GM23338 (cell line): ENCODE measurements around the gene MFF. TPM values are rescaled to one million over a fixed set of nuclear protein-coding genes. Genes with fewer than 3 reads are reported as not detected.

ENCODE experiments used
- ATAC-seq: fragments of 200-7000 bp; cut with Tn5 transposase; 3 replicates; pipeline ENCODE4 v1.9.1; 2020
- DNase-seq: peaks from one replicate; pipeline ENCODE4 v3.0.0-alpha.2; 2015; ENCODE audit warnings: low spot score
- H2AFZ ChIP-seq: fragments of 200-600 bp; sonication (generic); 2 replicates; pipeline ENCODE4 v1.8.0; 2016; ENCODE audit warnings: antibody characterized with exemption, mild to moderate bottlenecking, moderate library complexity
- H3F3A ChIP-seq: fragments of 200-600 bp; sonication (generic); replicated peaks from 2 replicates; pipeline ENCODE4 v1.8.0; 2017; ENCODE audit warnings: antibody characterized with exemption, mixed run types, low read depth
- H3K27ac ChIP-seq: fragments of 200-600 bp; sonication (generic); 2 replicates; pipeline ENCODE4 v1.6.1; 2016; ENCODE audit warnings: low read depth
- H3K27me3 ChIP-seq: fragments of 200-600 bp; sonication (generic); 2 replicates; pipeline ENCODE4 v1.8.0; 2016; ENCODE audit warnings: mild to moderate bottlenecking, mixed run types, moderate library complexity; ENCODE audit not compliant: insufficient read depth
- H3K36me3 ChIP-seq: fragments of 200-600 bp; sonication (generic); 2 replicates; pipeline ENCODE4 v1.8.0; 2016; ENCODE audit warnings: mild to moderate bottlenecking; ENCODE audit not compliant: insufficient read depth
- H3K4me1 ChIP-seq: fragments of 200-600 bp; sonication (generic); 2 replicates; pipeline ENCODE4 v1.8.0; 2016; ENCODE audit warnings: mild to moderate bottlenecking, moderate library complexity; ENCODE audit not compliant: insufficient read depth
- H3K4me2 ChIP-seq: fragments of 200-600 bp; sonication (generic); 2 replicates; pipeline ENCODE4 v1.7.1; 2017; ENCODE audit warnings: mixed run types
- H3K4me3 ChIP-seq: fragments of 200-600 bp; sonication (generic); 2 replicates; pipeline ENCODE4 v1.6.1; 2016; ENCODE audit warnings: mixed run types
- H3K79me2 ChIP-seq: fragments of 200-600 bp; sonication (generic); replicated peaks from 2 replicates; pipeline ENCODE4 v1.8.0; 2017; ENCODE audit warnings: mild to moderate bottlenecking; ENCODE audit not compliant: insufficient read depth
- H3K9me2 ChIP-seq: fragments of 200-600 bp; sonication (generic); 2 replicates; pipeline ENCODE4 v1.8.0; 2017; ENCODE audit not compliant: insufficient read depth
- H4K20me1 ChIP-seq: fragments of 200-600 bp; sonication (generic); replicated peaks from 2 replicates; pipeline ENCODE4 v1.8.0; 2017; ENCODE audit warnings: mild to moderate bottlenecking; ENCODE audit not compliant: insufficient read depth
- H3K27ac Mint-ChIP-seq: 2 replicates; pipeline ENCODE4 v1.8.0; 2020; ENCODE audit warnings: inconsistent platforms, mild to moderate bottlenecking, moderate library complexity, mixed read lengths
- H3K27me3 Mint-ChIP-seq: 3 replicates; pipeline ENCODE4 v1.8.0; 2022; ENCODE audit warnings: low read depth, mild to moderate bottlenecking, moderate library complexity, mixed read lengths, inconsistent platforms; ENCODE audit not compliant: insufficient read depth, poor library complexity
- H3K36me3 Mint-ChIP-seq: 3 replicates; pipeline ENCODE4 v1.8.0; 2021; ENCODE audit warnings: low read depth, mild to moderate bottlenecking, inconsistent platforms, moderate library complexity, mixed read lengths
- H3K4me1 Mint-ChIP-seq: 3 replicates; pipeline ENCODE4 v1.8.0; 2020; ENCODE audit warnings: mild to moderate bottlenecking, inconsistent platforms, mixed read lengths
- H3K4me3 Mint-ChIP-seq: 3 replicates; pipeline ENCODE4 v1.8.0; 2021; ENCODE audit warnings: moderate library complexity, mild to moderate bottlenecking, inconsistent platforms, mixed read lengths
- H3K9me3 Mint-ChIP-seq: 3 replicates; pipeline ENCODE4 v1.8.0; 2020; ENCODE audit warnings: moderate library complexity, mild to moderate bottlenecking, inconsistent platforms, mixed read lengths
- EZH2 ChIP-seq: fragments of 200-600 bp; sonication (generic); IDR thresholded peaks from one replicate; pipeline ENCODE4 v1.8.0; 2017; ENCODE audit warnings: antibody characterized with exemption, mild to moderate bottlenecking, low read depth; ENCODE audit not compliant: unreplicated experiment
- JUNB ChIP-seq: IDR thresholded peaks from one replicate; pipeline ENCODE4 v1.6.1; 2016; ENCODE audit warnings: antibody characterized with exemption; ENCODE audit not compliant: unreplicated experiment
- POLR2AphosphoS5 ChIP-seq: IDR thresholded peaks from 2 replicates; pipeline ENCODE4 v1.6.1; 2016; ENCODE audit warnings: antibody characterized with exemption, low read depth
- STAT1 ChIP-seq: IDR thresholded peaks from one replicate; pipeline ENCODE4 v1.6.1; 2016; ENCODE audit warnings: antibody characterized with exemption; ENCODE audit not compliant: unreplicated experiment
- ZNF114 ChIP-seq: fragments of 250-450 bp; sonication (Bioruptor Pico); IDR thresholded peaks from 2 replicates; pipeline ENCODE4 v1.5.0; 2020; ENCODE audit warnings: mild to moderate bottlenecking, moderate library complexity
- ZNF331 ChIP-seq: fragments of 250-450 bp; sonication (Bioruptor Pico); IDR thresholded peaks from 2 replicates; pipeline ENCODE4 v1.5.0; 2020; ENCODE audit warnings: low read depth, mild to moderate bottlenecking, moderate library complexity
- polyA plus RNA-seq: library from polyadenylated mRNA; unstranded; fragments of >200 nt; fragmentation: Nextera tagmentation; extraction: Ambion mirVana; gene quantifications from 2 replicates; pipeline ENCODE4 v1.2.1, GENCODE V29; 2016
- total RNA-seq: library from RNA; depleted of rRNA; stranded (reverse); fragments of >200 nt; shearing (Covaris generic); gene quantifications from 2 replicates; pipeline ENCODE4 v1.2.3, GENCODE V29; 2014
- TF ChIP-seq, protein P1 (sequence below): IDR thresholded peaks from 2 replicates; pipeline ENCODE4 v1.6.1; 2016; ENCODE audit warnings: antibody characterized with exemption
- TF ChIP-seq, protein P2 (sequence below), 2 experiments: fragments of 200-600 bp in 1 of 2; sonication (generic) in 1 of 2; conservative IDR thresholded peaks; 2 replicates each; pipeline versions ENCODE4 v1.5.1 to v1.6.1; 2016 to 2017; ENCODE audit warnings: antibody characterized with exemption in 2 of 2, low read depth in 2 of 2, mild to moderate bottlenecking in 2 of 2, moderate library complexity in 1 of 2
- TF ChIP-seq, protein P3 (sequence below): fragments of 250-450 bp; sonication (Bioruptor Pico); IDR thresholded peaks from 2 replicates; pipeline ENCODE4 v1.5.0; 2020; ENCODE audit warnings: mild to moderate bottlenecking, moderate library complexity

MFF gene
- total and polyA plus RNA-seq, 2 experiments from 2014 or later: 112 to 161 TPM

DNA sequence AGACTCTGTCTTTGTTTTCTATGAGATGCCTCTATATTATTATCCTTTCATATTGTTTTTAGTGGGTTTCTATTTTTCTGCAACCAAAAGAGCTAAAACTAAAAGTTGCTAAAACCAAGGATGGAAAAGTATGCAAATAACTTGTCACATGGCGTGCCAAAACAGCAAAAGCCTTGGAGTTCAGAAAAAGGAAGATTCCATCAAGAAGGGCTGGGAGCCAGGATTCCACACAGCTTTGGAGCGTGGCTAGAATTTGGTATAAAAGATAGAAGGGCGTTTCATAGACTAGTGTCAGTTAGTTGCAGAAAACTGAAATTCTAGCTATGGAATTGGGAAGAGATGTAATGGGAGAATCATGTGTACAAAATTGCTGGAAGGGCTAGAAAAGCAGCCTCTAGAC, 58.6 kb downstream of the MFF start:
- no peak overlapping the region for H3K4me2 ChIP-seq
- H3F3A ChIP-seq: no peaks in the 10 kb centered on the region
- Mint-ChIP-seq H3K4me3 (no peak overlapping the region), H3K36me3 (no peaks in the 10 kb centered on the region), H3K4me1 (no peaks in the 10 kb centered on the region; the same call in 2 of the 3 replicates), H3K27ac (no peak overlapping the region), H3K9me3 (no peaks in the 10 kb centered on the region), H3K27me3 (no peaks in the 10 kb centered on the region)
- no peak overlapping the region for H3K4me3 ChIP-seq
- no peak overlapping the region for H3K27ac ChIP-seq
- peak overlapping the region; percentile 80; the same call in 1 of the 2 replicates for H2AFZ ChIP-seq
- H3K9me2 ChIP-seq: no peaks in the 10 kb centered on the region
- H4K20me1 ChIP-seq: no peaks in the 10 kb centered on the region
- no peaks in the 10 kb centered on the region for H3K79me2 ChIP-seq
- H3K36me3 ChIP-seq: no peaks in the 10 kb centered on the region
- ATAC-seq (no peak), DNase-seq (no peak)
- H3K27me3 ChIP-seq: no peaks in the 10 kb centered on the region
- TF ChIP-seq EZH2: no peak
- no peak for TF ChIP-seq POLR2AphosphoS5
- TF ChIP-seq STAT1: no peak
- TF ChIP-seq, protein P1, sequence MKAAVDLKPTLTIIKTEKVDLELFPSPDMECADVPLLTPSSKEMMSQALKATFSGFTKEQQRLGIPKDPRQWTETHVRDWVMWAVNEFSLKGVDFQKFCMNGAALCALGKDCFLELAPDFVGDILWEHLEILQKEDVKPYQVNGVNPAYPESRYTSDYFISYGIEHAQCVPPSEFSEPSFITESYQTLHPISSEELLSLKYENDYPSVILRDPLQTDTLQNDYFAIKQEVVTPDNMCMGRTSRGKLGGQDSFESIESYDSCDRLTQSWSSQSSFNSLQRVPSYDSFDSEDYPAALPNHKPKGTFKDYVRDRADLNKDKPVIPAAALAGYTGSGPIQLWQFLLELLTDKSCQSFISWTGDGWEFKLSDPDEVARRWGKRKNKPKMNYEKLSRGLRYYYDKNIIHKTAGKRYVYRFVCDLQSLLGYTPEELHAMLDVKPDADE: no peak
- TF ChIP-seq, protein P2, sequence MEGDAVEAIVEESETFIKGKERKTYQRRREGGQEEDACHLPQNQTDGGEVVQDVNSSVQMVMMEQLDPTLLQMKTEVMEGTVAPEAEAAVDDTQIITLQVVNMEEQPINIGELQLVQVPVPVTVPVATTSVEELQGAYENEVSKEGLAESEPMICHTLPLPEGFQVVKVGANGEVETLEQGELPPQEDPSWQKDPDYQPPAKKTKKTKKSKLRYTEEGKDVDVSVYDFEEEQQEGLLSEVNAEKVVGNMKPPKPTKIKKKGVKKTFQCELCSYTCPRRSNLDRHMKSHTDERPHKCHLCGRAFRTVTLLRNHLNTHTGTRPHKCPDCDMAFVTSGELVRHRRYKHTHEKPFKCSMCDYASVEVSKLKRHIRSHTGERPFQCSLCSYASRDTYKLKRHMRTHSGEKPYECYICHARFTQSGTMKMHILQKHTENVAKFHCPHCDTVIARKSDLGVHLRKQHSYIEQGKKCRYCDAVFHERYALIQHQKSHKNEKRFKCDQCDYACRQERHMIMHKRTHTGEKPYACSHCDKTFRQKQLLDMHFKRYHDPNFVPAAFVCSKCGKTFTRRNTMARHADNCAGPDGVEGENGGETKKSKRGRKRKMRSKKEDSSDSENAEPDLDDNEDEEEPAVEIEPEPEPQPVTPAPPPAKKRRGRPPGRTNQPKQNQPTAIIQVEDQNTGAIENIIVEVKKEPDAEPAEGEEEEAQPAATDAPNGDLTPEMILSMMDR (conservative IDR thresholded peaks at IDR 0.05; ENCODE audit: low read depth in 2 of 2): no peak
- H3K4me1 ChIP-seq: no peaks in the 10 kb centered on the region

DNA sequence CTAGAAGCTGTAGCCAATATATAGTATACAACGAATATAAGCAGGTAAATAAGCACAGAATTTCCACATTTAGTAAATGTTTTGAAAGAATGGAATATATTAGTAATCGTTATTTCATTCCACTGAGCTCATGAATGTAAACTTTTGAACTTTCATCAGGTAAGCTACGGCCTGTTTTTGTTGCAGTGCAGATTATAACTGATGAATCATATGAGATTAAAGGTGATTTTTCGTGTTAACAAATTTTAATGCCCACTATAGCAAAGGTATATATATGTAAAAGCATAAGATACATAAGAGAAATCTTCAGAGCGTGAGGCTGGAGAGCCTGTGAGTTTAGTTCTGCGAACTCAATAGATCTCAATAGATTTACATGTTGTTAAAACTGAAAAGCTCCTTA, 61.6 kb downstream of the MFF start:
- Histone ChIP-seq H2AFZ (no peak overlapping the region), H3K9me2 (0 out of 2 replicates have a peak, but pooled peaks cover 3% of the 10 kb centered on the region), H3K4me2 (no peak overlapping the region), H3K4me3 (no peak overlapping the region), H3K4me1 (no peaks in the 10 kb centered on the region), H3K27me3 (no peaks in the 10 kb centered on the region), H3F3A (no peaks in the 10 kb centered on the region), H4K20me1 (no peaks in the 10 kb centered on the region), H3K79me2 (no peaks in the 10 kb centered on the region), H3K27ac (no peak overlapping the region), H3K36me3 (no peaks in the 10 kb centered on the region)
- no peak overlapping the region for H3K27ac Mint-ChIP-seq
- H3K9me3 Mint-ChIP-seq: no peaks in the 10 kb centered on the region
- DNase-seq: no peak
- H3K4me3 Mint-ChIP-seq: no peak overlapping the region
- peaks cover 4% of the 10 kb centered on the region for H3K27me3 Mint-ChIP-seq
- H3K4me1 Mint-ChIP-seq: no peaks in the 10 kb centered on the region; the same call in 2 of the 3 replicates
- H3K36me3 Mint-ChIP-seq: no peaks in the 10 kb centered on the region
- no peak for ATAC-seq
- TF ChIP-seq, protein P3, sequence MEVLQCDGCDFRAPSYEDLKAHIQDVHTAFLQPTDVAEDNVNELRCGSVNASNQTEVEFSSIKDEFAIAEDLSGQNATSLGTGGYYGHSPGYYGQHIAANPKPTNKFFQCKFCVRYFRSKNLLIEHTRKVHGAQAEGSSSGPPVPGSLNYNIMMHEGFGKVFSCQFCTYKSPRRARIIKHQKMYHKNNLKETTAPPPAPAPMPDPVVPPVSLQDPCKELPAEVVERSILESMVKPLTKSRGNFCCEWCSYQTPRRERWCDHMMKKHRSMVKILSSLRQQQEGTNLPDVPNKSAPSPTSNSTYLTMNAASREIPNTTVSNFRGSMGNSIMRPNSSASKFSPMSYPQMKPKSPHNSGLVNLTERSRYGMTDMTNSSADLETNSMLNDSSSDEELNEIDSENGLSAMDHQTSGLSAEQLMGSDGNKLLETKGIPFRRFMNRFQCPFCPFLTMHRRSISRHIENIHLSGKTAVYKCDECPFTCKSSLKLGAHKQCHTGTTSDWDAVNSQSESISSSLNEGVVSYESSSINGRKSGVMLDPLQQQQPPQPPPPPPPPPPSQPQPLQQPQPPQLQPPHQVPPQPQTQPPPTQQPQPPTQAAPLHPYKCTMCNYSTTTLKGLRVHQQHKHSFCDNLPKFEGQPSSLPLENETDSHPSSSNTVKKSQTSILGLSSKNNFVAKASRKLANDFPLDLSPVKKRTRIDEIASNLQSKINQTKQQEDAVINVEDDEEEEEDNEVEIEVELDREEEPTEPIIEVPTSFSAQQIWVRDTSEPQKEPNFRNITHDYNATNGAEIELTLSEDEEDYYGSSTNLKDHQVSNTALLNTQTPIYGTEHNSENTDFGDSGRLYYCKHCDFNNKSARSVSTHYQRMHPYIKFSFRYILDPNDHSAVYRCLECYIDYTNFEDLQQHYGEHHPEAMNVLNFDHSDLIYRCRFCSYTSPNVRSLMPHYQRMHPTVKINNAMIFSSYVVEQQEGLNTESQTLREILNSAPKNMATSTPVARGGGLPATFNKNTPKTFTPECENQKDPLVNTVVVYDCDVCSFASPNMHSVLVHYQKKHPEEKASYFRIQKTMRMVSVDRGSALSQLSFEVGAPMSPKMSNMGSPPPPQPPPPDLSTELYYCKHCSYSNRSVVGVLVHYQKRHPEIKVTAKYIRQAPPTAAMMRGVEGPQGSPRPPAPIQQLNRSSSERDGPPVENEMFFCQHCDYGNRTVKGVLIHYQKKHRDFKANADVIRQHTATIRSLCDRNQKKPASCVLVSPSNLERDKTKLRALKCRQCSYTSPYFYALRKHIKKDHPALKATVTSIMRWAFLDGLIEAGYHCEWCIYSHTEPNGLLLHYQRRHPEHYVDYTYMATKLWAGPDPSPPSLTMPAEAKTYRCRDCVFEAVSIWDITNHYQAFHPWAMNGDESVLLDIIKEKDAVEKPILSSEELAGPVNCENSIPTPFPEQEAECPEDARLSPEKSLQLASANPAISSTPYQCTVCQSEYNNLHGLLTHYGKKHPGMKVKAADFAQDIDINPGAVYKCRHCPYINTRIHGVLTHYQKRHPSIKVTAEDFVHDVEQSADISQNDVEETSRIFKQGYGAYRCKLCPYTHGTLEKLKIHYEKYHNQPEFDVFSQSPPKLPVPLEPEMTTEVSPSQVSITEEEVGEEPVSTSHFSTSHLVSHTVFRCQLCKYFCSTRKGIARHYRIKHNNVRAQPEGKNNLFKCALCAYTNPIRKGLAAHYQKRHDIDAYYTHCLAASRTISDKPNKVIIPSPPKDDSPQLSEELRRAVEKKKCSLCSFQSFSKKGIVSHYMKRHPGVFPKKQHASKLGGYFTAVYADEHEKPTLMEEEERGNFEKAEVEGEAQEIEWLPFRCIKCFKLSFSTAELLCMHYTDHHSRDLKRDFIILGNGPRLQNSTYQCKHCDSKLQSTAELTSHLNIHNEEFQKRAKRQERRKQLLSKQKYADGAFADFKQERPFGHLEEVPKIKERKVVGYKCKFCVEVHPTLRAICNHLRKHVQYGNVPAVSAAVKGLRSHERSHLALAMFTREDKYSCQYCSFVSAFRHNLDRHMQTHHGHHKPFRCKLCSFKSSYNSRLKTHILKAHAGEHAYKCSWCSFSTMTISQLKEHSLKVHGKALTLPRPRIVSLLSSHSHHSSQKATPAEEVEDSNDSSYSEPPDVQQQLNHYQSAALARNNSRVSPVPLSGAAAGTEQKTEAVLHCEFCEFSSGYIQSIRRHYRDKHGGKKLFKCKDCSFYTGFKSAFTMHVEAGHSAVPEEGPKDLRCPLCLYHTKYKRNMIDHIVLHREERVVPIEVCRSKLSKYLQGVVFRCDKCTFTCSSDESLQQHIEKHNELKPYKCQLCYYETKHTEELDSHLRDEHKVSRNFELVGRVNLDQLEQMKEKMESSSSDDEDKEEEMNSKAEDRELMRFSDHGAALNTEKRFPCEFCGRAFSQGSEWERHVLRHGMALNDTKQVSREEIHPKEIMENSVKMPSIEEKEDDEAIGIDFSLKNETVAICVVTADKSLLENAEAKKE (CRISPR knock-in tag): no peak
- TF ChIP-seq POLR2AphosphoS5 (no peak), ZNF331 (CRISPR knock-in tag) (no peak), JUNB (no peak), EZH2 (no peak), ZNF114 (CRISPR knock-in tag) (no peak)
- TF ChIP-seq, protein P1: no peak
